Measurements from ENCODE around the gene MACROD2. TPM values are rescaled to one million over a fixed set of nuclear protein-coding genes. Genes with fewer than 3 reads are reported as not detected.

MACROD2 gene
- total RNA-seq, 1 donor from 2014 or later: not detected

DNA sequence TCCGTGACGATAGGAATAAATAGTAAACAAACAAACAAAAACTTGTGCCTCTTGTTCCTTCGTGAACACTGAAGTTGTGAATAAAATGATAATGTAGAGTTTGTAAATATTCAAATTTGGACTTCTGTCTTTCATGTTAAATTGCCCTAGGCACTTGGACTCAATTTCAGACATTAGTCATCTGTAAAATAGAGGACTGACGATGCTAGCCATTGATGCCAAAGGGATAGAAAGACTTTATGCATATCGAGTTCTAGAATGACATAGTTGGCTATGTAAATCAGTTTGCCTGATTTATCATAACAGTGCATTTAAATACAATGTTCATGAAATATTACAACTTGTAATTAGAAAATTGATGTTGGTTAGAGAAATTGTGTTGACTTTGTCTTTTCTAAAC, 388.0 kb downstream of the MACROD2 start:
- Mint-ChIP-seq H3K4me3 (ENCODE audit: low read depth) (no peak overlapping the region), H3K36me3 (ENCODE audit: low read depth) (no peaks in the 10 kb centered on the region), H3K9me3 (peaks cover 42% of the 10 kb centered on the region), H3K27me3 (ENCODE audit: low read depth) (no peaks in the 10 kb centered on the region), H3K4me1 (ENCODE audit: low read depth) (no peaks in the 10 kb centered on the region), H3K27ac (no peak overlapping the region)
- DNase-seq (ENCODE audit: low spot score): no peak
- intact Hi-C loops (cut with micrococcal nuclease): no loop called here

DNA sequence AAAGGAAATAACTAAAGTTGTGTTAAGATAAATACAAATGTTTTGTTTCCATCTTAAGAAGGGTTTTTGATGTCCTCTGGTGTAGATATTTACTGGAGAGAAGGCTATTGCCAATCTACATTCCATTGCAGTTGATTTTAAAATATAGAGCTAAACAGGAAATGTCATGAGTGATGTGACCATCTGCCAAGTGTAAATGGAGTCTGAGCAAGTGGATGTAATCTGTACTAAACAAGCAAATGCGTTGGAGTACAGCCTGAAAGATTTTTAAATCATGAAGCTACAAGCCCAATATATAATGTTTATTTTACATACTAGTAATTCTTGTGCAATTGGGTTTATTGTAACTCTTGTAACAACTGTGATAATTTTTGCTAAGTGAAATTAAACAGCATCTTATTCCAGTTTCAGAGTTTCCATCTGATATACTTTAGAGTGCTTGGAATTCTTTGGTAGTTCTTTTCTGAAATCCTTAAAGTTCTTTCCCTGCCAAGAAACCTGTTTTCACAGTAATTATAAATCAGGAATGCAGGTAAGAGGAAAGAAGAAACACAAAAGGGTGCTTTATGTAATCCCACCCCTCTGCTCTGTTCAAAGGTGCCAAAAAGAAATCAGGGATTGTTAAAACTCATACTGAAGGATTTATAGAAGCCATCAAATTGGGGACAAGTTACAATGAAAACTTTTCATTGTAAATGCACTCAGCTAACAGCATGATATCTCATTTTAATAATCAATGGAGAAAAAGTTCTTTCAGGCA, 389.3 kb downstream of the MACROD2 start:
- no peaks in the 10 kb centered on the region for H3K36me3 Mint-ChIP-seq (ENCODE audit: low read depth)
- no peak overlapping the region for H3K4me3 Mint-ChIP-seq (ENCODE audit: low read depth)
- peaks cover 42% of the 10 kb centered on the region for H3K9me3 Mint-ChIP-seq
- no peaks in the 10 kb centered on the region for H3K27me3 Mint-ChIP-seq (ENCODE audit: low read depth)
- no peak for DNase-seq (ENCODE audit: low spot score)
- H3K4me1 Mint-ChIP-seq (ENCODE audit: low read depth): no peaks in the 10 kb centered on the region
- H3K27ac Mint-ChIP-seq: no peak overlapping the region
- intact Hi-C loops (cut with micrococcal nuclease): no loop called here

DNA sequence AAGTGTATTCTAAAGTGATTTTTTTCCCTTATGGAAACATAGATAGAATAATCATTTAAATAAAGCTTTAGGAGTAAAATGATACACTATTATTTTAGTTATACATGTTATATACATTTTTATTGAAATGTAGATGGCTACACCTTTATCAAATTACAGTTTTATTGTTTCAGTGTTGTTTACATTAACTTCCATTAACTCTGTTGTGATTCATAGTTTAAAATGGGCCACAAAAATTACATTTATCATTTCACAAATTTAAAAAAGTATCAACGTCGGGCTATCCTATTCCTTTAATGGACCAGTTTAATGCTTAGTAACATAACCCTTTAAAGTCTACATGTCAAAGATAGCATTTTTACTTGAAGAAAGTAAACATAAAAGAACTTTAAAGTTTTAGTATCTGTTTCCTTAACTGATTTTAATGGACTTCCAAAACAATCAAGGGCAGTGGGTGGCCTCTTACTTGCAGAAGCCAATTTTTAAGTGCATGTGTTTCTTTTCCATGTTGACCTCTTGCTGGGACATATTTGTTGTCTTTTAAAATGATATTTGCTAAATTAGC, 389.9 kb downstream of the MACROD2 start:
- Mint-ChIP-seq H3K9me3 (peaks cover 43% of the 10 kb centered on the region), H3K36me3 (ENCODE audit: low read depth) (no peaks in the 10 kb centered on the region), H3K27ac (no peak overlapping the region), H3K4me3 (ENCODE audit: low read depth) (no peak overlapping the region), H3K27me3 (ENCODE audit: low read depth) (no peaks in the 10 kb centered on the region), H3K4me1 (ENCODE audit: low read depth) (no peaks in the 10 kb centered on the region)
- intact Hi-C loops (cut with micrococcal nuclease): no loop called here
- no peak for DNase-seq (ENCODE audit: low spot score)

DNA sequence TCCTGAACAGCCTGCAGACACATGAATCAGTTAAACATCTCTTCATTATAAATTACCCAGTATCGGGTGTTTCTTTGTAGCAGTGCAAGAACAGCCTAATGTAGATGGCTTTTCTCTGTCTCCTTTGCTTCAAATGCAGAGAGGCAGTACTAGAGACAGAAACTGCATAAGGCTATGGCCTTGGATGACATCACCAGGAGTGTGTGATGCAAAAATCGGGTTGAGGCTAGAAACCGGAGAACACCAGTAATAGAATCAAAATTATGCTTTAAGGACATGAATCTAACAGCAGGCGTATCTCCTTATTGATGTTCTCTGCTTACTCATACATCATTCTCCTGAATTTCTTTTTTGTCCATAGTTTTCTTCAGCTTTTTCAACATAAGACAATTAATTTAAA, 391.4 kb downstream of the MACROD2 start:
- Mint-ChIP-seq H3K4me1 (ENCODE audit: low read depth) (no peaks in the 10 kb centered on the region), H3K36me3 (ENCODE audit: low read depth) (no peaks in the 10 kb centered on the region), H3K9me3 (peaks cover 47% of the 10 kb centered on the region), H3K4me3 (ENCODE audit: low read depth) (no peak overlapping the region), H3K27ac (no peak overlapping the region), H3K27me3 (ENCODE audit: low read depth) (no peaks in the 10 kb centered on the region)
- intact Hi-C loops (cut with micrococcal nuclease): no loop called here
- no peak for DNase-seq (ENCODE audit: low spot score)

DNA sequence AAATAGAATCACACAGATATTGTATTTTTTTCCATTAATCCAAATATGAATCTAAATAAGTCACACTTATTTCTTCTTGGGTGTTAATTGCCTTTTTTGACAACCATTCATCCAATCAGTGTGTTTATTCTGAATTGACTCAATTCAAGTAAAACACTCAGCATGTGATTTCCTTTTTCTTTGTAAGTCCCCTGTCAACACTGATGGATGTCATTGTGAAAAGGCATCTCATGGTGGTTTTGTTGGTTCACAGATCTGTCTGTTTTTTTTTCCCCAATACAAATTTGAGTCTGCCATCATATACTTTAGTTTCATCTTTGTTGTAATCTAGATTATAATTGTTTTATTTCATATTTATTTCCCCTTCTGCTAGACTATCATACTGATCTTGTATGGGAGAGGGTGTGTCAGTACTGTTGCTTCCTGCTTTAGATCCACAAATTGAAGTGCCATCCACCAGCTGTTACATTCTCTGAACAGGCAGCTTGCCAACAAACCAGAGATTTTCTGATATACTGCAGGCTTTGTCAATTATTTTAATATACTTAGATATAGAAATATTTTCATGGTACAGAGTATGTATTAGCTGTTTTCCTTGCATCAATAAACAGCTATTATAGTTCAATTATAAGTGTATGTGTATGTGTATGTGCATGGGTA, 406.3 kb downstream of the MACROD2 start:
- H3K27ac Mint-ChIP-seq: no peak overlapping the region
- no peak overlapping the region for H3K4me3 Mint-ChIP-seq (ENCODE audit: low read depth)
- no peak for DNase-seq (ENCODE audit: low spot score)
- H3K27me3 Mint-ChIP-seq (ENCODE audit: low read depth): no peaks in the 10 kb centered on the region
- H3K4me1 Mint-ChIP-seq (ENCODE audit: low read depth): no peaks in the 10 kb centered on the region
- intact Hi-C loops (cut with micrococcal nuclease): no loop called here
- H3K9me3 Mint-ChIP-seq: peaks cover 36% of the 10 kb centered on the region
- H3K36me3 Mint-ChIP-seq (ENCODE audit: low read depth): no peaks in the 10 kb centered on the region

DNA sequence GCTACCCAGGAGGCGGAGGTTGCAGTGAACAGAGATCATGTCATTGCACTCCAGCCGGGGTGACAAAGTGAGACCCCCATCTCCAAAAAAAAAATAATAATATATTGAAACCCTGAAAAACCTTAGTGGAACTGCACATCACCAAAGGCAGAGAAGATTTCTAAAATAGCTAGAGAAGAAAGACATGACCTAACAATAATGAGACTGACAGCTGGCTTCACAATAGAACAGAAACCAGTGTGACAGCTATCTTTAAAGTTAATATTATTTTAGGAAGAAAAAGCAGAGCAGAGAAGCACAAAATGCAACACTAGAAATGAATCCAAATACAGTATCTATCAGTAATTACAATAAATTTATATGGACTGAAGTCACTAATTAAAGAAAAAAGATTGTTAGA, 409.2 kb downstream of the MACROD2 start:
- H3K4me1 Mint-ChIP-seq (ENCODE audit: low read depth): no peaks in the 10 kb centered on the region
- H3K27ac Mint-ChIP-seq: no peak overlapping the region
- H3K27me3 Mint-ChIP-seq (ENCODE audit: low read depth): no peaks in the 10 kb centered on the region
- H3K4me3 Mint-ChIP-seq (ENCODE audit: low read depth): no peak overlapping the region
- no peaks in the 10 kb centered on the region for H3K36me3 Mint-ChIP-seq (ENCODE audit: low read depth)
- DNase-seq (ENCODE audit: low spot score): no peak
- H3K9me3 Mint-ChIP-seq: peaks cover 32% of the 10 kb centered on the region
- intact Hi-C loops (cut with micrococcal nuclease): no loop called here

DNA sequence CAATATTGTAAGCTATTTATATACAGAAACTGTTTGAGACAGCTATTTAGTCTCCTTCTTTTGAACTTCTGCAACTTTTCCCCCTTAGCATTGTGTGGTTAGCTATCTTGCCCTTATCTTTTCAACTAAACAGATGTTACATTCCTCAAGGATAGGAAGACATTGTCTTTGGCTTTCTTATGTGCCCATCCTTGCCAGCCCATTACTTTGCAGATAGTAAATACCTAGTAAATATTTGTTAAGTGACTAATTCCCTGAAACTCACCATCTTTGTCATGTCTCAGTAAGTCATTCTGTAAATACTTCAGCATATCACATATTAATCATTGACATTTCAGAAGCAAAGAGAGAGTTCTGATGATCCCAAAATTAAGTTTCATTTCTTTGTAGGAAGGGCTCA, 411.2 kb downstream of the MACROD2 start:
- no peak for DNase-seq (ENCODE audit: low spot score)
- Mint-ChIP-seq H3K36me3 (ENCODE audit: low read depth) (no peaks in the 10 kb centered on the region), H3K27me3 (ENCODE audit: low read depth) (no peaks in the 10 kb centered on the region), H3K4me3 (ENCODE audit: low read depth) (no peak overlapping the region), H3K27ac (no peak overlapping the region), H3K4me1 (ENCODE audit: low read depth) (no peaks in the 10 kb centered on the region), H3K9me3 (peaks cover 23% of the 10 kb centered on the region)
- intact Hi-C loops (cut with micrococcal nuclease): no loop called here

DNA sequence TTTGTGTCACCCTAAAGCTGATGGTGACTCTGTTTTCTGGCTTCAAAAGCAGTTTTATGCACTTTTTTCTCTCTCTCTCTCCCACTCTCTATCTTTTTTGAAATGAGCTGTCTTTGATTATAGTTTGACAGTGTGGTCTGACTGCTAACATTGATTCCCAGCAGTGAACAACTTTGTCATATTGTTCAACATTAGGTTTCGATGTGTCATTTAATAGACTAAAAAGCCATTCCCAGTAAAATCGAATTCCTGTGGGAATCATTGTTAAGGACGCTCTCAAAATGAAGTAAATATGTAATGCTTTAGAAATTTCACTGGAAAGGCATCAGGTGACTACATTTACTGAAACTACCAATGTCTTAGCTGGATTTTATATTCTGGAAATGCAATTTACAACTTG, 412.0 kb downstream of the MACROD2 start:
- DNase-seq (ENCODE audit: low spot score): no peak
- peaks cover 30% of the 10 kb centered on the region for H3K9me3 Mint-ChIP-seq
- H3K27ac Mint-ChIP-seq: no peak overlapping the region
- H3K4me3 Mint-ChIP-seq (ENCODE audit: low read depth): no peak overlapping the region
- no peaks in the 10 kb centered on the region for H3K4me1 Mint-ChIP-seq (ENCODE audit: low read depth)
- H3K27me3 Mint-ChIP-seq (ENCODE audit: low read depth): no peaks in the 10 kb centered on the region
- intact Hi-C loops (cut with micrococcal nuclease): no loop called here
- H3K36me3 Mint-ChIP-seq (ENCODE audit: low read depth): no peaks in the 10 kb centered on the region

DNA sequence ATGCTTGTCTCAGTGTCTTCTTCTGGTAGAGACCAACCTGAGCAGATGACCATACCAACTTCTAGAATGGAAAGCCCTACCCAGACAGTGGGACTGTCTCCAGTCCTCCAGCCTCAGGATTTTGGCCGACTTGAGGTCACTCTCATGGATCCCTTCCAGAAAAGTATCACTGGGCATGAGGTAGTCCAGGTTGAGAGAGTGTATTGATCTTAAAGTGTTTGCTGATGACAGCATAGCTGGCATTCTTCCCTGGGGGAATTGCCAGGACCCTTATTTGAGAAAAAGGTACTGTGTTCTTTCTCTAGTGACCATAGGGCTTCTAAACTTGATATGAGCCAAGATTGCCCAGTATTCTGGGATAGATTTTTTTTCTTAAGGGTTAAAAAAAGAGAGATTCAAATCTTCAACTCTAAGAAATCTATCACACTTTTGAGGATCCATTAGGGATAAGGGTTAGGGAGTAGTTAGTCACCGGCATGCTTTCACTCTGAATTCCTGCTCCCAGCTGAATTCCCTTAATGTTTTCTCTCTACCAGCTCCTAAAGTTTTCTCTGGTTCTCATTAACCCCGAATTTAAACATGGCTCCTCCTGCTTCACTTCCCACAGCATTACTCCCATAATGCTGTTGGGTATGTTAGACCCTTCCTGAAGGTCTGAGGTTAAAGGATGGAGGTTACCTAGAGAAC, 415.7 kb downstream of the MACROD2 start:
- intact Hi-C loops (cut with micrococcal nuclease): no loop called here
- Mint-ChIP-seq H3K27ac (no peak overlapping the region), H3K4me3 (ENCODE audit: low read depth) (no peak overlapping the region), H3K4me1 (ENCODE audit: low read depth) (no peaks in the 10 kb centered on the region), H3K27me3 (ENCODE audit: low read depth) (no peaks in the 10 kb centered on the region), H3K9me3 (peaks cover 34% of the 10 kb centered on the region), H3K36me3 (ENCODE audit: low read depth) (no peaks in the 10 kb centered on the region)
- no peak for DNase-seq (ENCODE audit: low spot score)

DNA sequence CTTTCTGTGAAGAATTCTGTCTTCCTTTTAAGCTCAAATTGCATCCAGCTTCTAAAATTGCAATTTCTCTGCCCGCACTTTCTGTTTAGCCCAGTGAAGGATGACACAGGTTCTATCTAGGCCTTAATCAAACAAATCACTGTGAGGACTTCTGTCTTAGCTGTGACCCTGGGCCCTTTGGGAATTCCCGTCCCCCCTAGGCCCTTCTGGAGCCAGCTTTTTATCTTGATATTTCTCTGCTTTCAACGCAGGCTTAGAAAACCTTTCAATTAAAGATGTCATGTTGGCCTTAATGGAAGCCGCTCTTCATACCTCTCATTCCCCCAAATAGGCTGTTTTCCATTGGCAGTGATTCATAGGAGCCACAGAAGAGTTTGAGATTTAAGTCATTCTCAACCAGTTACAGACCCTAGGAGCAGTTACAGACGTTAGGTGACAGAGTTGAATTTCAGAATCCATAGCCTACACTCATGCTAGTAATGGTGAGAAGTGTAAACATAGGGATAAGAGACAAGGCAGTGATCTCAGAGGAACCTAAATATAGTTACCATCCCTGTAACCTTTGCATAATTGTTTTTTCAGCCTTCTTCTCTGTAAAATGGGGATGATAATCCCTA, 416.9 kb downstream of the MACROD2 start:
- intact Hi-C loops (cut with micrococcal nuclease): no loop called here
- no peaks in the 10 kb centered on the region for H3K36me3 Mint-ChIP-seq (ENCODE audit: low read depth)
- no peaks in the 10 kb centered on the region for H3K27me3 Mint-ChIP-seq (ENCODE audit: low read depth)
- no peaks in the 10 kb centered on the region for H3K4me1 Mint-ChIP-seq (ENCODE audit: low read depth)
- no peak for DNase-seq (ENCODE audit: low spot score)
- H3K27ac Mint-ChIP-seq: no peak overlapping the region
- no peak overlapping the region for H3K4me3 Mint-ChIP-seq (ENCODE audit: low read depth)
- H3K9me3 Mint-ChIP-seq: peaks cover 42% of the 10 kb centered on the region

DNA sequence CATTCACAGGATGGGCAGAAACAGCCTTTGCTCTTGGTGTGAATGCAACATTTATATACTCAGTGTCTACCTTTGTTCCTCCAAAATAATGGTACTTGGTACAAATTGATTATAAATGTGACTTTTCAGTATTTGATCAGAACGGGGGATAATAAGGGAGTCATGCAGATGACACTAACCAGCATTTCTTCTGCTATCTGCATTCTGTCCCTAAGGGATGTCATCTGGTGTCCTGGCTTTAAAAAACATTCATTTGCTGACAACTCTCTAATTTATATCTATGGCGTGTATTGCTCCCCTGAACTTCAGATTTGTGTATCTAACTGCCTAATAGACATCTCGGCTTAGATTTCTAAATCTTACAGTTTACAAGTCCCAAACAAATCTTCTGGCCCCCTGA, 418.5 kb downstream of the MACROD2 start:
- DNase-seq (ENCODE audit: low spot score): no peak
- intact Hi-C loops (cut with micrococcal nuclease): no loop called here
- no peaks in the 10 kb centered on the region for H3K36me3 Mint-ChIP-seq (ENCODE audit: low read depth)
- H3K27ac Mint-ChIP-seq: no peak overlapping the region
- H3K4me1 Mint-ChIP-seq (ENCODE audit: low read depth): no peaks in the 10 kb centered on the region
- no peaks in the 10 kb centered on the region for H3K27me3 Mint-ChIP-seq (ENCODE audit: low read depth)
- H3K4me3 Mint-ChIP-seq (ENCODE audit: low read depth): no peak overlapping the region
- peaks cover 41% of the 10 kb centered on the region for H3K9me3 Mint-ChIP-seq

DNA sequence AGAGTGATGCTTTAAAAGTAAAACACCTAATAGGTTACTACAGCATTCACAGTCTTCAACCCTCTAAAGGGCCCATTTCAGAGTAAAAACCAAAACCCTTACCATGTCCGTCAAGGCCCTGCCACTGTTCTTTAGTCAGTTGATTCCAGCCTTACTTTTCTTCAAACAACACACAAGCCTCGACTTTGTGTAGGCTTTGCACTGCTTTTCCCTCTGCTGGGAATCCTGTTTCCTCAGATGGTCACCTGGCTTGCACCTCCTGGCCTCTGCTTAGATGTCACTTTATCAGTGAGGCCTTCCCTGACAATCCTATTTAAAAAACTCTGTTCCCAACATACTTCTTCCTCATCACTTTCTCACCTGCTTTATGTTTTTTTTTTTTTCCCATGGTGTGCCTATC, 419.2 kb downstream of the MACROD2 start:
- Mint-ChIP-seq H3K4me3 (ENCODE audit: low read depth) (no peak overlapping the region), H3K36me3 (ENCODE audit: low read depth) (no peaks in the 10 kb centered on the region), H3K27me3 (ENCODE audit: low read depth) (no peaks in the 10 kb centered on the region), H3K27ac (no peak overlapping the region), H3K9me3 (peaks cover 38% of the 10 kb centered on the region), H3K4me1 (ENCODE audit: low read depth) (no peaks in the 10 kb centered on the region)
- no peak for DNase-seq (ENCODE audit: low spot score)
- intact Hi-C loops (cut with micrococcal nuclease): no loop called here

Measured in activated T-helper 2 cell treated with anti-CD3 and anti-CD28 coated beads, Interferon-gamma antibody, Interleukin-2, Interleukin-4, amounts not matched to agents 10 μg/mL and 5 μg/mL and 100 μg/mL, durations not matched to agents 14 hours and 24 hours and 36 hours (primary cell).